Measurements from ENCODE around the gene FYB2. TPM values are rescaled to one million over a fixed set of nuclear protein-coding genes. Genes with fewer than 3 reads are reported as not detected.
A peak's percentile ranks its signal among the peaks of the same experiment; 100 is the strongest.

Gene FYB2
- total RNA-seq, 1 donor from 2014 or later: not detected

DNA sequence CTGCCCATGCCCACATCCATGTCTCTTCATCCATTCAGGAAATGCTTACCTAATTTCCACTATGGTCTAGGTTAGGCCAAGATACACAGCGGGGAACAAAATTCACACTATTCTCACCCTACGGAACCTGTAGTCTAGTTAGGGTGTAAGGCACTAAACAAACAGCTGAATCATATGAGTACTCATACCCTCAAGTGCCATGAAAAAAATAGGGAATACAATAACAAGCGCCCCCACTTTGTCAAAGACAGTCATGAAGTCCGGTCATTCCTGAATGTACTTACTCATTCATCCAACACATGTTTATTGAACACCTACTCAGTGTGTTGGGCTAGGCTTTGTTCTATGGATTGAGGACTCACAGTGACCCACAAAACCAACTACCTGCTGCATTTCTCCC is 6.2 kb upstream of the FYB2 start:
- no peak overlapping the region for H3K4me3 ChIP-seq (ENCODE audit: low read depth, low read length)
- DNase-seq (ENCODE audit: low read depth): peak; percentile 90
- FAIRE-seq: no peak
- H3K36me3 ChIP-seq (ENCODE audit: control insufficient read depth, insufficient read depth, low read length): no peaks in the 10 kb centered on the region
- TF ChIP-seq, protein P1, sequence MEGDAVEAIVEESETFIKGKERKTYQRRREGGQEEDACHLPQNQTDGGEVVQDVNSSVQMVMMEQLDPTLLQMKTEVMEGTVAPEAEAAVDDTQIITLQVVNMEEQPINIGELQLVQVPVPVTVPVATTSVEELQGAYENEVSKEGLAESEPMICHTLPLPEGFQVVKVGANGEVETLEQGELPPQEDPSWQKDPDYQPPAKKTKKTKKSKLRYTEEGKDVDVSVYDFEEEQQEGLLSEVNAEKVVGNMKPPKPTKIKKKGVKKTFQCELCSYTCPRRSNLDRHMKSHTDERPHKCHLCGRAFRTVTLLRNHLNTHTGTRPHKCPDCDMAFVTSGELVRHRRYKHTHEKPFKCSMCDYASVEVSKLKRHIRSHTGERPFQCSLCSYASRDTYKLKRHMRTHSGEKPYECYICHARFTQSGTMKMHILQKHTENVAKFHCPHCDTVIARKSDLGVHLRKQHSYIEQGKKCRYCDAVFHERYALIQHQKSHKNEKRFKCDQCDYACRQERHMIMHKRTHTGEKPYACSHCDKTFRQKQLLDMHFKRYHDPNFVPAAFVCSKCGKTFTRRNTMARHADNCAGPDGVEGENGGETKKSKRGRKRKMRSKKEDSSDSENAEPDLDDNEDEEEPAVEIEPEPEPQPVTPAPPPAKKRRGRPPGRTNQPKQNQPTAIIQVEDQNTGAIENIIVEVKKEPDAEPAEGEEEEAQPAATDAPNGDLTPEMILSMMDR (IDR thresholded peaks at IDR 0.05; ENCODE audit: insufficient read depth, low read length, severe bottlenecking): no peak
- H3K27me3 ChIP-seq (ENCODE audit: control insufficient read depth, insufficient read depth, low read length): no peaks in the 10 kb centered on the region

DNA sequence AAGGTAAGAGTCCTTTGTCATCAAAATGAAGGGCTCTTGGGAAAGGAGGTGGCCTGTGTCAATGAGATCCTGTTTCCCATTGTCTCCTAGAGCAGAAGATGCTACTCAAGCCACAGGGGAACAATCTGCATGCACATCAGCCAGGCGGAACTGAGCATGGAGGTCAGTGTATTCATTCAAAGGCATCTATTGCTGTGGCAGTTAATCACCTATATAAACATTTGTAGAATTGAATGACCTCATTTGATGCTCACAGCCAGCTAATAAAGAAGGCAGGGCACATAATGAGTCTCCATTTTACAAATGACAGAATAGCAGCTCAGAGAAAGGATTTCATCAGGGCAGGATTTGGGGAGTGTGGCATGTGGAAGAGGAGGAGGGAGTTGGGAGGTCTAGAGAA is 5.7 kb upstream of the FYB2 start:
- TF ChIP-seq, protein P1 (IDR thresholded peaks at IDR 0.05; ENCODE audit: insufficient read depth, low read length, severe bottlenecking): no peak
- FAIRE-seq (no peak), DNase-seq (ENCODE audit: low read depth) (peak; percentile 68)
- no peaks in the 10 kb centered on the region for H3K27me3 ChIP-seq (ENCODE audit: control insufficient read depth, insufficient read depth, low read length)
- H3K36me3 ChIP-seq (ENCODE audit: control insufficient read depth, insufficient read depth, low read length): no peaks in the 10 kb centered on the region
- H3K4me3 ChIP-seq (ENCODE audit: low read depth, low read length): no peak overlapping the region

DNA sequence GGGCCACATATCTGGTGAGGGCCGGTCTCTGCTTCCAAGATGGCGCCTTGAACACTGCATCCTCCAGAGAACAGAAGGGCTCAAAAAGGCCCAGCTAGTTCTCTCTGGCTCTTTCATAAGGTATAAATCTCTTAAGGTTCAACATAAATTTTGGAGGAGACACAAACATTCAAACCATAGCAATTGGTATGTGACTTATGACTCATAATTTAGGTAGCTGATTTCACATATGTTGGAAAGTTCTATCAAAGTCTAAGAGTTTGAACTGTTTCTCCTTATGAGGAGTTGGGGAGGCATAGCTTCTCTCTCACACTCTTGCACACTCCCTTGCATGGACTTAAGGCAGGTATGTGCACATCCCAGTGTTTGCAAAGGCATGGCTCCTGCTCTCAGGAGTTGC is 5.1 kb upstream of the FYB2 start:
- no peaks in the 10 kb centered on the region for H3K27me3 ChIP-seq (ENCODE audit: control insufficient read depth, insufficient read depth, low read length)
- H3K4me3 ChIP-seq (ENCODE audit: low read depth, low read length): no peak overlapping the region
- H3K36me3 ChIP-seq (ENCODE audit: control insufficient read depth, insufficient read depth, low read length): no peaks in the 10 kb centered on the region
- TF ChIP-seq, protein P1 (IDR thresholded peaks at IDR 0.05; ENCODE audit: insufficient read depth, low read length, severe bottlenecking): no peak
- no peak for FAIRE-seq
- no peak for DNase-seq (ENCODE audit: low read depth)

DNA sequence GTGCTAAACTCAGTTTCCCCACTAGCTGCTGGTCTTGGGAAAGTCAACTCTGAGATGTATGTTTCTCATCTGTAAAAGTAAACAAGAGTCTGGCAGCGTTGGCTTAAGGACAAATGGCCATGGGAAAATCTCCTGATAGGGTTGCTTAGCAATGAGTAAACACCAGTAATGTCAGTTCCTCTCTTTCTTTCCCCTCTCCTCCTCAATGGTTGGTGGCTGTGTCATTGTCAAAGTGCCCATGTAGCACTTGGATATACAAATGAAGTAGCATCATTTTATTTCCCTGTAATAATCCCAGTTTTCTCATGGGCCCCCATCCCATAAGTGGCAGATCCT is 2.2 kb upstream of the FYB2 start:
- no peak overlapping the region for H3K4me3 ChIP-seq (ENCODE audit: low read depth, low read length)
- DNase-seq (ENCODE audit: low read depth) (peak; percentile 44), FAIRE-seq (no peak)
- TF ChIP-seq, protein P1 (IDR thresholded peaks at IDR 0.05; ENCODE audit: insufficient read depth, low read length, severe bottlenecking): no peak
- no peaks in the 10 kb centered on the region for H3K36me3 ChIP-seq (ENCODE audit: control insufficient read depth, insufficient read depth, low read length)
- H3K27me3 ChIP-seq (ENCODE audit: control insufficient read depth, insufficient read depth, low read length): no peaks in the 10 kb centered on the region

DNA sequence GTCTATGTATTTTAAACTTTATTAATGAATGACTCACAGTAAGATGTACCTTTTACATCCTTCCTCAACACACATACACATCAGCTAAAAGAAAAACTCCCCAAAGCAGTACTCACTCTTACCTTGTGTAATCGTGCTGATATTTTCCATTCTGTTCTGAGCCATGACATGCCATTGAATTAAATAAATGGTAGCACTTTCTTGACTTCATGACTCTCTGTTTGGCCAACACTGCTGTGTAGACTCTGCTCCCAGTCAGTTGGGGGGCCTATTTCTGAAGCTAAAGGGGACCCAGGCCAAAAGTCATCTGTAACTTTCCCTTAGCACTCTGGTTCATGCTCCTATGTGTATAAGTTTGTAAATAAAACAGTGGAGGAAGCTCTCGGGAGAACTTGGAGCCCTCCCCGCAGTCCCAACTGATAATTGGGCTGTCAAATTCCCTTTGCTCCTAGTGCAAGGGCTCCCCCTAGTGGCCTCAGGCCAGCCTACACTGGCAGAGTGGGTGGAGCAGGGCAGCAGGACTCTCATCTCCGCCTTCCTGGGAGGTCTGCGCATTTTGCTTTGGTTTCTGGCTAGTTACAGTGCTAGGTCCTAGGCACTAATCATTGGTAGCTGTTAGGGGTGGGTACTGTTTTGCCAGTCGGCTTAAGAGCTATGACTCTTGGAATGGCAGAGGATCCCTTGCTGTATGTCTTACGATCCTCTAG is 1.7 kb upstream of the FYB2 start:
- Histone ChIP-seq H3K36me3 (ENCODE audit: control insufficient read depth, insufficient read depth, low read length) (no peaks in the 10 kb centered on the region), H3K27me3 (ENCODE audit: control insufficient read depth, insufficient read depth, low read length) (no peaks in the 10 kb centered on the region), H3K4me3 (ENCODE audit: low read depth, low read length) (no peak overlapping the region)
- FAIRE-seq (no peak), DNase-seq (ENCODE audit: low read depth) (peak; percentile 58)
- TF ChIP-seq, protein P1 (IDR thresholded peaks at IDR 0.05; ENCODE audit: insufficient read depth, low read length, severe bottlenecking): peak; percentile 95

Measured in bronchial epithelial cell (primary cell).